NT2/D1 (cell line): ENCODE results near the gene PRPF4.

Experiments
- DNase-seq: peaks from one replicate; pipeline ENCODE4 v3.0.0-alpha.2; 2011; ENCODE audit warnings: low read depth, low spot score
- H3K27me3 ChIP-seq: 2 replicates; pipeline ENCODE4 v1.6.0; 2011; ENCODE audit warnings: mild to moderate bottlenecking; ENCODE audit not compliant: insufficient read length, insufficient read depth
- H3K36me3 ChIP-seq: 2 replicates; pipeline ENCODE4 v1.6.1; 2011; ENCODE audit warnings: mild to moderate bottlenecking, low read length, mixed read lengths; ENCODE audit not compliant: insufficient read depth, insufficient read length
- H3K4me1 ChIP-seq: 2 replicates; pipeline ENCODE4 v1.5.1; 2011; ENCODE audit not compliant: insufficient read depth, insufficient read length
- H3K4me3 ChIP-seq: 2 replicates; pipeline ENCODE4 v1.5.1; 2011; ENCODE audit warnings: low read depth; ENCODE audit not compliant: insufficient read length
- H3K9ac ChIP-seq: 2 replicates; pipeline ENCODE4 v1.6.0; 2011; ENCODE audit warnings: low read depth; ENCODE audit not compliant: insufficient read length
- H3K9me3 ChIP-seq: 2 replicates; pipeline ENCODE4 v1.5.1; 2011; ENCODE audit warnings: mild to moderate bottlenecking, low read length; ENCODE audit not compliant: insufficient read depth
- SUZ12 ChIP-seq: IDR thresholded peaks from 2 replicates; pipeline ENCODE4 v1.6.1; 2011; ENCODE audit not compliant: insufficient read length, insufficient read depth; ENCODE audit errors: extremely low read depth
- YY1 ChIP-seq: IDR thresholded peaks from 2 replicates; pipeline ENCODE4 v1.6.1; 2011; ENCODE audit not compliant: insufficient read length, insufficient read depth
- ZNF274 ChIP-seq: IDR thresholded peaks from 2 replicates; pipeline ENCODE4 v1.6.1; 2011; ENCODE audit warnings: mild to moderate bottlenecking, low read depth, low read length

Gene PRPF4

GRCh38 chr9:113269355-113269754, 6.1 kb upstream of the PRPF4 start:
- TF ChIP-seq SUZ12 (no peak), YY1 (no peak), ZNF274 (no peak)
- H3K9ac ChIP-seq = no peak overlapping the region
- no peaks in the 10 kb centered on the region for H3K9me3 ChIP-seq
- DNase-seq = no peak
- H3K4me1 ChIP-seq = no peaks in the 10 kb centered on the region
- peaks cover 70% of the 10 kb centered on the region for H3K36me3 ChIP-seq
- H3K27me3 ChIP-seq = no peaks in the 10 kb centered on the region
- H3K4me3 ChIP-seq = no peak overlapping the region

- Histone ChIP-seq H3K9me3 (no peaks in the 10 kb centered on the region), H3K4me1 (no peaks in the 10 kb centered on the region), H3K36me3 (peaks cover 69% of the 10 kb centered on the region), H3K27me3 (no peaks in the 10 kb centered on the region), H3K9ac (no peak overlapping the region), H3K4me3 (no peak overlapping the region)
- DNase-seq = no peak
- TF ChIP-seq ZNF274 (no peak), SUZ12 (no peak), YY1 (no peak)
Measured at GRCh38 chr9:113269871-113270270, 5.6 kb upstream of the PRPF4 start.

- Histone ChIP-seq H3K4me1 (peaks cover 2% of the 10 kb centered on the region), H3K36me3 (peaks cover 71% of the 10 kb centered on the region), H3K9me3 (no peaks in the 10 kb centered on the region), H3K4me3 (peak overlapping the region; percentile 98), H3K9ac (peak overlapping the region; percentile 98), H3K27me3 (no peaks in the 10 kb centered on the region)
- DNase-seq = peak; percentile 51
- TF ChIP-seq SUZ12 = no peak
- no peak for TF ChIP-seq ZNF274
- no peak for TF ChIP-seq YY1
Measured at GRCh38 chr9:113274474-113275156, 843 bp upstream of the PRPF4 start.

DNA sequence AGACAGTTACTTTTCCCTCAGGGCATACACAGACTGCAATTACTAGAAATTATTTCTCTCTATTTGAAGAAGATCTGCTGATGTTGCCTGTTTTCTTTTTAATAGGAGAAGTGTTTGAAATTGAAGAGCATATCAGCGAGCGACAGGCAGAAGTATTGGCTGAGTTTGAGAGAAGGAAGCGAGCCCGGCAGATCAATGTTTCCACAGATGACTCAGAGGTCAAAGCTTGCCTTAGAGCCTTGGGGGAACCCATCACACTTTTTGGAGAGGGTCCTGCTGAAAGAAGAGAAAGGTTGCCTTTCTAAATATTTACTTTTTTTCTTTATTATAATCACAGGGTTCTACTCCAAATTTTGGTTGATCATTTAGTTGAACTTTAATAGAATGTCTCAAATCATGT, 3.4 kb downstream of the PRPF4 start:
- DNase-seq = no peak
- Histone ChIP-seq H3K9me3 (no peaks in the 10 kb centered on the region), H3K4me3 (no peak overlapping the region), H3K36me3 (peaks cover 72% of the 10 kb centered on the region), H3K27me3 (no peaks in the 10 kb centered on the region), H3K4me1 (peaks cover 2% of the 10 kb centered on the region), H3K9ac (no peak overlapping the region)
- TF ChIP-seq YY1 (no peak), ZNF274 (no peak), SUZ12 (no peak)

DNA sequence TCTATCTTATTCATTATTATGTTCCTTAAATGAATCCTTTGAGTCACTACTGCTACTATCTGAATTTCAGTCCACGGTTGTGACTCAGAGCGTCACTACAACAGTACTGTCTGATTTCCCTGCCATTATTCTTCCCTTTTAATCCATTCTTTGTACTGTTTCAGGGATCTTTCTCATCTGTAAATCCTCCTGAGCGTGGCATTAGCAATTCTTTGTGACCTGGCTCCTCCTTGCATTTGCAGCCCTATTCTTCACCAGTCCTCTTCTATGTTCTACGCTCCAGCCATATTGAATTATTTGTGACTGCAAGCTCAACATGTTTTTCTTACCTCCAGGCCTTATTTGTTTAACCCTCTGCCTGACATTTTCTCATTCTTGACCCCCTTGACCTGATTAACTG, 5.9 kb downstream of the PRPF4 start:
- H3K4me3 ChIP-seq = no peak overlapping the region
- H3K27me3 ChIP-seq = no peaks in the 10 kb centered on the region
- H3K9me3 ChIP-seq = no peaks in the 10 kb centered on the region
- H3K9ac ChIP-seq = no peak overlapping the region
- H3K4me1 ChIP-seq = peaks cover under 1% of the 10 kb centered on the region
- H3K36me3 ChIP-seq = peaks cover 92% of the 10 kb centered on the region
- TF ChIP-seq YY1 (no peak), ZNF274 (no peak), SUZ12 (no peak)
- no peak for DNase-seq

GRCh38 chr9:113289091-113289490, 13.6 kb downstream of the PRPF4 start:
- no peaks in the 10 kb centered on the region for H3K27me3 ChIP-seq
- no peaks in the 10 kb centered on the region for H3K4me1 ChIP-seq
- H3K9me3 ChIP-seq = no peaks in the 10 kb centered on the region
- H3K4me3 ChIP-seq = no peak overlapping the region
- no peak for DNase-seq
- TF ChIP-seq ZNF274 = no peak
- H3K36me3 ChIP-seq = peaks cover 94% of the 10 kb centered on the region
- H3K9ac ChIP-seq = no peak overlapping the region

- Histone ChIP-seq H3K4me1 (no peaks in the 10 kb centered on the region), H3K9me3 (no peaks in the 10 kb centered on the region), H3K36me3 (peaks cover 86% of the 10 kb centered on the region), H3K4me3 (no peak overlapping the region), H3K27me3 (no peaks in the 10 kb centered on the region), H3K9ac (no peak overlapping the region)
- TF ChIP-seq SUZ12 (no peak), YY1 (no peak), ZNF274 (no peak)
- DNase-seq = no peak
Measured at GRCh38 chr9:113290052-113290607, 14.7 kb downstream of the PRPF4 start.
